ENCODE data around the gene IGSF21.

IGSF21 gene

DNA sequence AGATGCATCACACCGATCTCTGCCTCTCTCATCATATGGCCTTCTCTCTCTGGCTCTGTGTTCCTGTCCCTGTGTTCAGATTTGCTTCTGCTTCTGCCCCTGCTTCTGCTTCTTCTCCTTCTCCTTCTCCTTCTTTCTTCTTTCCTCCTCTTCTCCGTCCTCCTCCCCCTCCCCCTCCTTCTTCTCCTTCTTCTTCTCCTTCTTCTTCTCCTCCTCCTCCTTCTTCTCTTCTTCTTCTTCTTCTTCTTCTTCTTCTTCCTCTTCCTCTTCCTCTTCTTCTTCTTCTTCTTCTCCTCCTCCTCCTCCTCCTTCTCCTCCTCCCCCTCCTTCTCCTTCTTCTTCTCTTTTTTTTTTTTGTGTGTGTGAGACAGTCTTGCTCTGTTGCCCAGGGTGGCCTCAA, 233.2 kb downstream of the IGSF21 start:
- Histone ChIP-seq H2BK120ac (ENCODE audit: low read depth, low read length) (no peak overlapping the region), H4K5ac (ENCODE audit: low read length) (no peak overlapping the region), H3K56ac (ENCODE audit: low read length) (no peak overlapping the region), H2AK5ac (ENCODE audit: low read length) (no peak overlapping the region), H3K79me1 (ENCODE audit: low read length) (no peaks in the 10 kb centered on the region), H3K27ac (ENCODE audit: low read depth, low read length) (no peak overlapping the region), H4K8ac (ENCODE audit: low read depth, low read length) (no peak overlapping the region), H3K36me3 (ENCODE audit: control insufficient read depth, insufficient read depth, low read length) (no peaks in the 10 kb centered on the region), H3K4me1 (ENCODE audit: control insufficient read depth, low read depth, low read length) (peaks cover 4% of the 10 kb centered on the region), H3K9ac (ENCODE audit: low read length) (no peak overlapping the region), H3K23ac (ENCODE audit: low read length) (no peak overlapping the region), H2BK15ac (replicated peaks; ENCODE audit: low read depth) (no peak overlapping the region), H3K18ac (ENCODE audit: low read length) (no peak overlapping the region), H3K4me2 (ENCODE audit: low read length) (no peak overlapping the region), H3K79me2 (ENCODE audit: control insufficient read depth, insufficient read depth, low read length) (no peaks in the 10 kb centered on the region), H3K27me3 (ENCODE audit: insufficient read depth, low read length, poor library complexity) (no peaks in the 10 kb centered on the region), H3K4me3 (ENCODE audit: low read length) (no peak overlapping the region), H2BK5ac (ENCODE audit: low read length) (no peak overlapping the region), H3K4ac (ENCODE audit: low read depth, low read length) (no peak overlapping the region)
- no peak for DNase-seq
- WGBS (ENCODE audit: extremely low coverage, insufficient coverage, low lambda C conversion rate): no CpG with 5 or more reads among the region's 2 CpGs

- no peak overlapping the region for H3K4ac ChIP-seq (ENCODE audit: low read depth, low read length)
- no peak overlapping the region for H2AK5ac ChIP-seq (ENCODE audit: low read length)
- no peak overlapping the region for H3K9ac ChIP-seq (ENCODE audit: low read length)
- no peak overlapping the region for H3K4me2 ChIP-seq (ENCODE audit: low read length)
- no peak overlapping the region for H2BK120ac ChIP-seq (ENCODE audit: low read depth, low read length)
- H3K79me1 ChIP-seq (ENCODE audit: low read length): no peaks in the 10 kb centered on the region
- H3K4me1 ChIP-seq (ENCODE audit: control insufficient read depth, low read depth, low read length): peaks cover 4% of the 10 kb centered on the region
- no peaks in the 10 kb centered on the region for H3K27me3 ChIP-seq (ENCODE audit: insufficient read depth, low read length, poor library complexity)
- DNase-seq: no peak
- no peak overlapping the region for H2BK5ac ChIP-seq (ENCODE audit: low read length)
- no peaks in the 10 kb centered on the region for H3K36me3 ChIP-seq (ENCODE audit: control insufficient read depth, insufficient read depth, low read length)
- WGBS (ENCODE audit: extremely low coverage, insufficient coverage, low lambda C conversion rate): no CpG with 5 or more reads among the region's 5 CpGs
- H4K5ac ChIP-seq (ENCODE audit: low read length): no peak overlapping the region
- H2BK15ac ChIP-seq (replicated peaks; ENCODE audit: low read depth): no peak overlapping the region
- H3K18ac ChIP-seq (ENCODE audit: low read length): no peak overlapping the region
- no peaks in the 10 kb centered on the region for H3K79me2 ChIP-seq (ENCODE audit: control insufficient read depth, insufficient read depth, low read length)
- H3K23ac ChIP-seq (ENCODE audit: low read length): no peak overlapping the region
- H3K4me3 ChIP-seq (ENCODE audit: low read length): no peak overlapping the region
- no peak overlapping the region for H3K56ac ChIP-seq (ENCODE audit: low read length)
- H3K27ac ChIP-seq (ENCODE audit: low read depth, low read length): no peak overlapping the region
- H4K8ac ChIP-seq (ENCODE audit: low read depth, low read length): no peak overlapping the region
Measured at GRCh38 chr1:18341291-18342069, 233.9 kb downstream of the IGSF21 start.

GRCh38 chr1:18342744-18343143, 235.1 kb downstream of the IGSF21 start:
- Histone ChIP-seq H3K4me1 (ENCODE audit: control insufficient read depth, low read depth, low read length) (peaks cover 4% of the 10 kb centered on the region), H3K9ac (ENCODE audit: low read length) (no peak overlapping the region), H3K4me3 (ENCODE audit: low read length) (no peak overlapping the region), H3K56ac (ENCODE audit: low read length) (no peak overlapping the region), H3K4ac (ENCODE audit: low read depth, low read length) (no peak overlapping the region), H3K36me3 (ENCODE audit: control insufficient read depth, insufficient read depth, low read length) (no peaks in the 10 kb centered on the region), H3K4me2 (ENCODE audit: low read length) (no peak overlapping the region), H2BK15ac (replicated peaks; ENCODE audit: low read depth) (no peak overlapping the region), H3K23ac (ENCODE audit: low read length) (no peak overlapping the region), H3K79me1 (ENCODE audit: low read length) (no peaks in the 10 kb centered on the region), H3K27me3 (ENCODE audit: insufficient read depth, low read length, poor library complexity) (no peaks in the 10 kb centered on the region), H2BK5ac (ENCODE audit: low read length) (no peak overlapping the region), H3K27ac (ENCODE audit: low read depth, low read length) (no peak overlapping the region), H4K5ac (ENCODE audit: low read length) (no peak overlapping the region), H4K8ac (ENCODE audit: low read depth, low read length) (no peak overlapping the region), H3K79me2 (ENCODE audit: control insufficient read depth, insufficient read depth, low read length) (no peaks in the 10 kb centered on the region), H3K18ac (ENCODE audit: low read length) (no peak overlapping the region), H2BK120ac (ENCODE audit: low read depth, low read length) (no peak overlapping the region), H2AK5ac (ENCODE audit: low read length) (no peak overlapping the region)
- WGBS (ENCODE audit: extremely low coverage, insufficient coverage, low lambda C conversion rate): no CpG with 5 or more reads among the region's 4 CpGs
- no peak for DNase-seq

- no peak overlapping the region for H2AK5ac ChIP-seq (ENCODE audit: low read length)
- no peak overlapping the region for H3K9ac ChIP-seq (ENCODE audit: low read length)
- no peak overlapping the region for H3K56ac ChIP-seq (ENCODE audit: low read length)
- H3K79me2 ChIP-seq (ENCODE audit: control insufficient read depth, insufficient read depth, low read length): no peaks in the 10 kb centered on the region
- no peaks in the 10 kb centered on the region for H3K79me1 ChIP-seq (ENCODE audit: low read length)
- H3K4ac ChIP-seq (ENCODE audit: low read depth, low read length): no peak overlapping the region
- H4K5ac ChIP-seq (ENCODE audit: low read length): no peak overlapping the region
- H2BK5ac ChIP-seq (ENCODE audit: low read length): no peak overlapping the region
- no peaks in the 10 kb centered on the region for H3K27me3 ChIP-seq (ENCODE audit: insufficient read depth, low read length, poor library complexity)
- no peak overlapping the region for H2BK120ac ChIP-seq (ENCODE audit: low read depth, low read length)
- H3K23ac ChIP-seq (ENCODE audit: low read length): no peak overlapping the region
- no peak overlapping the region for H3K4me3 ChIP-seq (ENCODE audit: low read length)
- DNase-seq: no peak
- H3K4me1 ChIP-seq (ENCODE audit: control insufficient read depth, low read depth, low read length): peaks cover 5% of the 10 kb centered on the region
- no peaks in the 10 kb centered on the region for H3K36me3 ChIP-seq (ENCODE audit: control insufficient read depth, insufficient read depth, low read length)
- no peak overlapping the region for H4K8ac ChIP-seq (ENCODE audit: low read depth, low read length)
- no peak overlapping the region for H3K18ac ChIP-seq (ENCODE audit: low read length)
- H2BK15ac ChIP-seq (replicated peaks; ENCODE audit: low read depth): no peak overlapping the region
- no peak overlapping the region for H3K27ac ChIP-seq (ENCODE audit: low read depth, low read length)
- H3K4me2 ChIP-seq (ENCODE audit: low read length): no peak overlapping the region
- no CpG with 5 or more reads among the region's 5 CpGs for WGBS (ENCODE audit: extremely low coverage, insufficient coverage, low lambda C conversion rate)
Measured at GRCh38 chr1:18343581-18343980, 236.0 kb downstream of the IGSF21 start.

- Histone ChIP-seq H4K8ac (ENCODE audit: low read depth, low read length) (no peak overlapping the region), H3K4ac (ENCODE audit: low read depth, low read length) (no peak overlapping the region), H3K9ac (ENCODE audit: low read length) (no peak overlapping the region), H3K23ac (ENCODE audit: low read length) (no peak overlapping the region), H4K5ac (ENCODE audit: low read length) (no peak overlapping the region), H2BK15ac (replicated peaks; ENCODE audit: low read depth) (no peak overlapping the region), H3K4me1 (ENCODE audit: control insufficient read depth, low read depth, low read length) (peaks cover 7% of the 10 kb centered on the region), H3K36me3 (ENCODE audit: control insufficient read depth, insufficient read depth, low read length) (no peaks in the 10 kb centered on the region), H3K4me2 (ENCODE audit: low read length) (no peak overlapping the region), H3K56ac (ENCODE audit: low read length) (no peak overlapping the region), H3K18ac (ENCODE audit: low read length) (no peak overlapping the region), H3K27me3 (ENCODE audit: insufficient read depth, low read length, poor library complexity) (no peaks in the 10 kb centered on the region), H3K4me3 (ENCODE audit: low read length) (no peak overlapping the region), H3K27ac (ENCODE audit: low read depth, low read length) (peak overlapping the region; percentile 13), H3K79me1 (ENCODE audit: low read length) (no peaks in the 10 kb centered on the region), H2BK120ac (ENCODE audit: low read depth, low read length) (no peak overlapping the region), H3K79me2 (ENCODE audit: control insufficient read depth, insufficient read depth, low read length) (no peaks in the 10 kb centered on the region), H2BK5ac (ENCODE audit: low read length) (no peak overlapping the region), H2AK5ac (ENCODE audit: low read length) (no peak overlapping the region)
- no CpG with 5 or more reads among the region's 3 CpGs for WGBS (ENCODE audit: extremely low coverage, insufficient coverage, low lambda C conversion rate)
- DNase-seq: no peak
Measured at GRCh38 chr1:18344755-18345154, 237.2 kb downstream of the IGSF21 start.

GRCh38 chr1:18347559-18347958, 240.0 kb downstream of the IGSF21 start:
- no peak overlapping the region for H3K18ac ChIP-seq (ENCODE audit: low read length)
- H3K4ac ChIP-seq (ENCODE audit: low read depth, low read length): no peak overlapping the region
- no CpG with 5 or more reads among the region's 5 CpGs for WGBS (ENCODE audit: extremely low coverage, insufficient coverage, low lambda C conversion rate)
- no peak overlapping the region for H4K5ac ChIP-seq (ENCODE audit: low read length)
- no peaks in the 10 kb centered on the region for H3K27me3 ChIP-seq (ENCODE audit: insufficient read depth, low read length, poor library complexity)
- H3K56ac ChIP-seq (ENCODE audit: low read length): peak overlapping the region; percentile 22
- H3K27ac ChIP-seq (ENCODE audit: low read depth, low read length): no peak overlapping the region
- H2AK5ac ChIP-seq (ENCODE audit: low read length): no peak overlapping the region
- H3K4me3 ChIP-seq (ENCODE audit: low read length): no peak overlapping the region
- no peak overlapping the region for H2BK120ac ChIP-seq (ENCODE audit: low read depth, low read length)
- no peak overlapping the region for H3K4me2 ChIP-seq (ENCODE audit: low read length)
- H3K23ac ChIP-seq (ENCODE audit: low read length): no peak overlapping the region
- no peaks in the 10 kb centered on the region for H3K79me2 ChIP-seq (ENCODE audit: control insufficient read depth, insufficient read depth, low read length)
- H2BK5ac ChIP-seq (ENCODE audit: low read length): no peak overlapping the region
- H2BK15ac ChIP-seq (replicated peaks; ENCODE audit: low read depth): no peak overlapping the region
- H4K8ac ChIP-seq (ENCODE audit: low read depth, low read length): no peak overlapping the region
- H3K4me1 ChIP-seq (ENCODE audit: control insufficient read depth, low read depth, low read length): peaks cover 7% of the 10 kb centered on the region
- H3K79me1 ChIP-seq (ENCODE audit: low read length): no peaks in the 10 kb centered on the region
- no peak overlapping the region for H3K9ac ChIP-seq (ENCODE audit: low read length)
- DNase-seq: no peak
- H3K36me3 ChIP-seq (ENCODE audit: control insufficient read depth, insufficient read depth, low read length): no peaks in the 10 kb centered on the region

Measured in mesendoderm (in vitro differentiated cells).